Natural killer cell (primary cell): ENCODE data around the gene REG4. TPM values are rescaled to one million over a fixed set of nuclear protein-coding genes. Genes with fewer than 3 reads are reported as not detected.

ENCODE experiments used
- ATAC-seq, 3 donors: fragments of 150-1000 bp in 2 of 3; fragments of 200-7000 bp in 1 of 3; cut with Tn5 transposase; 1 replicate in 1 of 3; 2 replicates in 2 of 3; pipeline ENCODE4 v1.10.0; 2021; ENCODE audit warnings: mild to moderate bottlenecking in 2 of 3, moderate library complexity in 2 of 3
- DNase-seq, 2 donors: peaks; one replicate each; pipeline versions ENCODE4 v3.0.0 to v3.0.0-alpha.2; 2013 to 2021; ENCODE audit warnings: mixed read lengths in 1 of 2
- H3K27ac ChIP-seq: one replicate; pipeline ENCODE4 v1.5.1; 2013; ENCODE audit warnings: mild to moderate bottlenecking, low read length
- H3K27me3 ChIP-seq: one replicate; pipeline ENCODE4 v1.6.1; 2013; ENCODE audit warnings: low read length; ENCODE audit not compliant: control insufficient read depth, insufficient read depth
- H3K36me3 ChIP-seq: one replicate; pipeline ENCODE4 v1.6.1; 2013; ENCODE audit warnings: low read length; ENCODE audit not compliant: control insufficient read depth, insufficient read depth
- H3K4me1 ChIP-seq: one replicate; pipeline ENCODE4 v1.6.1; 2013; ENCODE audit warnings: low read length; ENCODE audit not compliant: control insufficient read depth, insufficient read depth
- H3K4me3 ChIP-seq: one replicate; pipeline ENCODE4 v1.5.1; 2013; ENCODE audit warnings: low read length
- H3K9me3 ChIP-seq: one replicate; pipeline ENCODE4 v1.6.1; 2013; ENCODE audit warnings: low read length; ENCODE audit not compliant: control insufficient read depth, insufficient read depth
- H3K27ac Mint-ChIP-seq, 2 donors: one replicate each; pipeline ENCODE4 v1.8.0; 2022; ENCODE audit warnings: mild to moderate bottlenecking in 2 of 2, mixed read lengths in 2 of 2, moderate library complexity in 1 of 2
- H3K27me3 Mint-ChIP-seq, 2 donors: one replicate each; pipeline ENCODE4 v1.8.0; 2022; ENCODE audit warnings: low read depth in 2 of 2, mixed read lengths in 2 of 2
- H3K36me3 Mint-ChIP-seq: one replicate; pipeline ENCODE4 v1.8.0; 2022; ENCODE audit warnings: mixed read lengths
- H3K4me1 Mint-ChIP-seq, 2 donors: one replicate each; pipeline ENCODE4 v1.8.0; 2022; ENCODE audit warnings: mixed read lengths in 2 of 2
- H3K4me3 Mint-ChIP-seq: one replicate; pipeline ENCODE4 v1.8.0; 2022; ENCODE audit warnings: mild to moderate bottlenecking, moderate library complexity, mixed read lengths
- H3K9me3 Mint-ChIP-seq, 2 donors: one replicate each; pipeline ENCODE4 v1.8.0; 2022; ENCODE audit warnings: mixed read lengths in 2 of 2
- CTCF ChIP-seq: fragments of 200-600 bp; IDR thresholded peaks from one replicate; pipeline ENCODE4 v1.8.0; 2022; ENCODE audit warnings: antibody characterized with exemption
- WGBS: methylation state at CpG from one replicate; pipeline ENCODE4 v1.1.7; 2013; ENCODE audit warnings: missing lambda C conversion rate; ENCODE audit not compliant: insufficient coverage; 5-methylcytosine and 5-hydroxymethylcytosine counted together
- intact Hi-C: fragments of 100-400 bp; cut with micrococcal nuclease; formaldehyde crosslinking; loops from one replicate; pipeline ENCODE4 v1.14.2; 2022
- total RNA-seq, 4 donors: library from RNA; stranded (reverse); fragments of 120-200 nt in 1 of 4; gene quantifications; one replicate each; pipeline versions ENCODE4 v1.2.3 to v1.2.4, GENCODE V29; 2013 to 2022

Gene REG4
- total RNA-seq, 3 donors from 2014 or later (not counting 1 experiment from before 2014, with no cell fraction given): not detected

- Histone ChIP-seq H3K4me1 (no peaks in the 10 kb centered on the region), H3K27me3 (peaks cover 4% of the 10 kb centered on the region), H3K27ac (no peak overlapping the region), H3K4me3 (no peak overlapping the region), H3K36me3 (no peaks in the 10 kb centered on the region), H3K9me3 (no peaks in the 10 kb centered on the region)
- no peak for DNase-seq
- TF ChIP-seq CTCF: no peak
- H3K4me3 Mint-ChIP-seq: no peak overlapping the region
- WGBS: 92% methylated on average over 13 of the region's 13 CpGs
- no peak for ATAC-seq
- intact Hi-C loops: no loop called here
- no peak overlapping the region for H3K27ac Mint-ChIP-seq
- H3K27me3 Mint-ChIP-seq: peaks cover 16 to 28% of the 10 kb centered on the region in 2 donors
- H3K9me3 Mint-ChIP-seq: no peaks in the 10 kb centered on the region
- peaks cover 0 to 5% of the 10 kb centered on the region in 2 donors for H3K4me1 Mint-ChIP-seq
- no peaks in the 10 kb centered on the region for H3K36me3 Mint-ChIP-seq
Measured at GRCh38 chr1:119805746-119806145, 5.5 kb downstream of the REG4 start.

GRCh38 chr1:119805247-119805646 lies 6.0 kb downstream of the REG4 start:
- Histone ChIP-seq H3K27me3 (peaks cover 4% of the 10 kb centered on the region), H3K27ac (no peak overlapping the region), H3K4me1 (no peaks in the 10 kb centered on the region), H3K9me3 (no peaks in the 10 kb centered on the region), H3K36me3 (no peaks in the 10 kb centered on the region), H3K4me3 (no peak overlapping the region)
- ATAC-seq (no peak), DNase-seq (no peak)
- peaks cover 16 to 28% of the 10 kb centered on the region in 2 donors for H3K27me3 Mint-ChIP-seq
- TF ChIP-seq CTCF: no peak
- no peak overlapping the region for H3K4me3 Mint-ChIP-seq
- intact Hi-C loops: no loop called here
- WGBS: 90% methylated on average over 8 of the region's 8 CpGs
- no peaks in the 10 kb centered on the region for H3K9me3 Mint-ChIP-seq
- no peak overlapping the region for H3K27ac Mint-ChIP-seq
- peaks cover 0 to 5% of the 10 kb centered on the region in 2 donors for H3K4me1 Mint-ChIP-seq
- H3K36me3 Mint-ChIP-seq: no peaks in the 10 kb centered on the region

- no peak for TF ChIP-seq CTCF
- WGBS: 78% methylated on average over 15 of the region's 15 CpGs
- no peak overlapping the region for H3K4me3 Mint-ChIP-seq
- no peaks in the 10 kb centered on the region for H3K4me1 Mint-ChIP-seq
- Histone ChIP-seq H3K27ac (no peak overlapping the region), H3K36me3 (no peaks in the 10 kb centered on the region), H3K4me1 (no peaks in the 10 kb centered on the region), H3K9me3 (no peaks in the 10 kb centered on the region), H3K27me3 (no peaks in the 10 kb centered on the region), H3K4me3 (no peak overlapping the region)
- ATAC-seq (no peak), DNase-seq (peak in 1 of 2 donors; percentile 56)
- H3K27me3 Mint-ChIP-seq: peaks cover 0 to 1% of the 10 kb centered on the region in 2 donors
- H3K27ac Mint-ChIP-seq: no peak overlapping the region
- H3K9me3 Mint-ChIP-seq: no peaks in the 10 kb centered on the region
- H3K36me3 Mint-ChIP-seq: no peaks in the 10 kb centered on the region
- intact Hi-C loops: no loop called here
Measured at GRCh38 chr1:119799599-119800177, 11.6 kb downstream of the REG4 start.

- ATAC-seq: no peak
- Histone ChIP-seq H3K4me3 (no peak overlapping the region), H3K36me3 (no peaks in the 10 kb centered on the region), H3K27me3 (no peaks in the 10 kb centered on the region), H3K4me1 (no peaks in the 10 kb centered on the region), H3K9me3 (no peaks in the 10 kb centered on the region), H3K27ac (no peak overlapping the region)
- no peaks in the 10 kb centered on the region for H3K4me1 Mint-ChIP-seq
- no peaks in the 10 kb centered on the region for H3K9me3 Mint-ChIP-seq
- DNase-seq: peak in 1 of 2 donors; percentile 28
- TF ChIP-seq CTCF: no peak
- H3K4me3 Mint-ChIP-seq: no peak overlapping the region
- intact Hi-C loops: no loop called here
- no peaks in the 10 kb centered on the region for H3K27me3 Mint-ChIP-seq
- no peak overlapping the region for H3K27ac Mint-ChIP-seq
- H3K36me3 Mint-ChIP-seq: no peaks in the 10 kb centered on the region
- WGBS: 90% methylated on average over 3 of the region's 4 CpGs
Measured at GRCh38 chr1:119799003-119799402, 12.3 kb downstream of the REG4 start.
